ENCODE measurements around the gene PLD1.

Gene PLD1

DNA sequence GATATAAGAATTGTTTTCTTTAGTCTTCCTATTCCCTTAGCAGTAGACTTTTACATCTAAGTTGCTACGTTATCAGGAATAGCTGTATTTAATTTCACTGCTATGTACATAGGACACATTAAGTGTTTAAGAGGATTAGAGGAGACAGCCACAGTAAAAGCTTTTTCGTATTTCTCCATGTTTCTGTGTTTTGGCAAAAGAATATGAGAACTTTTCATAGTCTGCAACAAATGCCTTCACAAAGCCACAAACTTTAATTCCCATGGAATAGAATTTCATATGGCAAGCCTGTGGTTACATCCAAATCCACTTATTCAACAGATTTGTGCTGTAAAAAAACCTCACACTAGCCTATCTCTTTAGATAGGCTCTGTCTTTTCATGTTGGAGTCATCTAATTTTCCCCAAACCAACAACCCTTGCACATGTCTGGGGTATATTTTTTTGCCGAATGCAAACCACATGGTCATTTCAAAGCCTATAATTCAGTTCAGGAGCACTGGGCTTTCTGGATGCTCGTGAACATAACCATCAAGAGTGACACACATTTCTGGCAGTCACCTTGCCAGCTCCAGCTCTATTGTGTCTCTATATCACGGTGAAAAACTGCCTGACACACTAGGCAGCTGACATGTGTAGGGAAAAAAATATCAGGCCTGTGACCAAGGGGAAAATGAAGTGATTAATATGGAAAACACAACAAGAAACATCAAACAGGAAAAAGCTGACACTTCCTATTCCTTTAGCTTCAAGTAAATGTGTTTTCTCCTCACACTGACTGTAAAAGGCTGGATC, 19.2 kb downstream of the PLD1 start (continued):
- TF ChIP-seq ZNF239 (tag by site-specific recombination; IDR thresholded peaks at IDR 0.05) (no peak), ZNF624 (tag by site-specific recombination; IDR thresholded peaks at IDR 0.05) (no peak), ZNF114 (tag by site-specific recombination; IDR thresholded peaks at IDR 0.05) (no peak), ZNF169 (tag by site-specific recombination; IDR thresholded peaks at IDR 0.05) (no peak), BCL11A (tag by site-specific recombination; IDR thresholded peaks at IDR 0.05; ENCODE audit: low read depth) (peak; percentile 65; the same call in 1 of the 2 replicates), ZNF610 (tag by site-specific recombination; IDR thresholded peaks at IDR 0.05; ENCODE audit: borderline replicate concordance) (0 out of 2 replicates have a peak, but pooled peaks have one; percentile 42), ZNF391 (tag by site-specific recombination; IDR thresholded peaks at IDR 0.05; ENCODE audit: borderline replicate concordance, low read depth) (0 out of 2 replicates have a peak, but pooled peaks have one; percentile 17), SCRT2 (tag by site-specific recombination; IDR thresholded peaks at IDR 0.05) (peak; percentile 35), GLI2 (tag by site-specific recombination; IDR thresholded peaks at IDR 0.05; ENCODE audit: borderline replicate concordance, low read depth) (peak; percentile 91; the same call in 1 of the 2 replicates), SP3 (tag by site-specific recombination; IDR thresholded peaks at IDR 0.05) (no peak), ZNF426 (tag by site-specific recombination; IDR thresholded peaks at IDR 0.05) (no peak)
- TF ChIP-seq, protein P1, sequence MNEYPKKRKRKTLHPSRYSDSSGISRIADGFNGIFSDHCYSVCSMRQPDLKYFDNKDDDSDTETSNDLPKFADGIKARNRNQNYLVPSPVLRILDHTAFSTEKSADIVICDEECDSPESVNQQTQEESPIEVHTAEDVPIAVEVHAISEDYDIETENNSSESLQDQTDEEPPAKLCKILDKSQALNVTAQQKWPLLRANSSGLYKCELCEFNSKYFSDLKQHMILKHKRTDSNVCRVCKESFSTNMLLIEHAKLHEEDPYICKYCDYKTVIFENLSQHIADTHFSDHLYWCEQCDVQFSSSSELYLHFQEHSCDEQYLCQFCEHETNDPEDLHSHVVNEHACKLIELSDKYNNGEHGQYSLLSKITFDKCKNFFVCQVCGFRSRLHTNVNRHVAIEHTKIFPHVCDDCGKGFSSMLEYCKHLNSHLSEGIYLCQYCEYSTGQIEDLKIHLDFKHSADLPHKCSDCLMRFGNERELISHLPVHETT (tag by site-specific recombination; IDR thresholded peaks at IDR 0.05), result 0 out of 2 replicates have a peak, but pooled peaks have one; percentile 45
- TF ChIP-seq, protein P2, sequence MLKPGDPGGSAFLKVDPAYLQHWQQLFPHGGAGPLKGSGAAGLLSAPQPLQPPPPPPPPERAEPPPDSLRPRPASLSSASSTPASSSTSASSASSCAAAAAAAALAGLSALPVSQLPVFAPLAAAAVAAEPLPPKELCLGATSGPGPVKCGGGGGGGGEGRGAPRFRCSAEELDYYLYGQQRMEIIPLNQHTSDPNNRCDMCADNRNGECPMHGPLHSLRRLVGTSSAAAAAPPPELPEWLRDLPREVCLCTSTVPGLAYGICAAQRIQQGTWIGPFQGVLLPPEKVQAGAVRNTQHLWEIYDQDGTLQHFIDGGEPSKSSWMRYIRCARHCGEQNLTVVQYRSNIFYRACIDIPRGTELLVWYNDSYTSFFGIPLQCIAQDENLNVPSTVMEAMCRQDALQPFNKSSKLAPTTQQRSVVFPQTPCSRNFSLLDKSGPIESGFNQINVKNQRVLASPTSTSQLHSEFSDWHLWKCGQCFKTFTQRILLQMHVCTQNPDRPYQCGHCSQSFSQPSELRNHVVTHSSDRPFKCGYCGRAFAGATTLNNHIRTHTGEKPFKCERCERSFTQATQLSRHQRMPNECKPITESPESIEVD (tag by site-specific recombination; IDR thresholded peaks at IDR 0.05), result peak; percentile 99
- TF ChIP-seq, protein P3, sequence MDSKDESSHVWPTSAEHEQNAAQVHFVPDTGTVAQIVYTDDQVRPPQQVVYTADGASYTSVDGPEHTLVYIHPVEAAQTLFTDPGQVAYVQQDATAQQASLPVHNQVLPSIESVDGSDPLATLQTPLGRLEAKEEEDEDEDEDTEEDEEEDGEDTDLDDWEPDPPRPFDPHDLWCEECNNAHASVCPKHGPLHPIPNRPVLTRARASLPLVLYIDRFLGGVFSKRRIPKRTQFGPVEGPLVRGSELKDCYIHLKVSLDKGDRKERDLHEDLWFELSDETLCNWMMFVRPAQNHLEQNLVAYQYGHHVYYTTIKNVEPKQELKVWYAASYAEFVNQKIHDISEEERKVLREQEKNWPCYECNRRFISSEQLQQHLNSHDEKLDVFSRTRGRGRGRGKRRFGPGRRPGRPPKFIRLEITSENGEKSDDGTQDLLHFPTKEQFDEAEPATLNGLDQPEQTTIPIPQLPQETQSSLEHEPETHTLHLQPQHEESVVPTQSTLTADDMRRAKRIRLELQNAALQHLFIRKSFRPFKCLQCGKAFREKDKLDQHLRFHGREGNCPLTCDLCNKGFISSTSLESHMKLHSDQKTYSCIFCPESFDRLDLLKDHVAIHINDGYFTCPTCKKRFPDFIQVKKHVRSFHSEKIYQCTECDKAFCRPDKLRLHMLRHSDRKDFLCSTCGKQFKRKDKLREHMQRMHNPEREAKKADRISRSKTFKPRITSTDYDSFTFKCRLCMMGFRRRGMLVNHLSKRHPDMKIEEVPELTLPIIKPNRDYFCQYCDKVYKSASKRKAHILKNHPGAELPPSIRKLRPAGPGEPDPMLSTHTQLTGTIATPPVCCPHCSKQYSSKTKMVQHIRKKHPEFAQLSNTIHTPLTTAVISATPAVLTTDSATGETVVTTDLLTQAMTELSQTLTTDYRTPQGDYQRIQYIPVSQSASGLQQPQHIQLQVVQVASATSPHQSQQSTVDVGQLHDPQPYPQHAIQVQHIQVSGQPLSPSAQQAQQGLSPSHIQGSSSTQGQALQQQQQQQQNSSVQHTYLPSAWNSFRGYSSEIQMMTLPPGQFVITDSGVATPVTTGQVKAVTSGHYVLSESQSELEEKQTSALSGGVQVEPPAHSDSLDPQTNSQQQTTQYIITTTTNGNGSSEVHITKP (tag by site-specific recombination; IDR thresholded peaks at IDR 0.05), result peak; percentile 22; the same call in 1 of the 2 replicates

DNA sequence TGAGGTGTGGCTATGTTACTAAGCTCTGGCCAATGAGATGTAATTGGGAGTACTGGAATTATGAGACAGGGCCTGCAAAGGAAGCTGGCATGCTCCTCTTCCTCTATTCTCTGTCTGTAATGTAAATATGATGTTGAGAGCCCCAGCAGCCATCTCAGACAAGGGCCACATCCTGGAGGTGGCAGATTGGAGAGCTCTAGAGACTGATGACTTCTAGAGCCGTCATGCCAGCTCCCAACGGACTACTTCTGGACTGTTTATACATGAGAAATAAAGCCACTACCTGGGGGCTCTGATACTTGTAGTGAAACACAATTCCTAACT, 19.7 kb downstream of the PLD1 start:
- Histone ChIP-seq H3K4me1 (ENCODE audit: control insufficient read depth, insufficient read depth, low read length) (peaks cover 18% of the 10 kb centered on the region), H3K9me3 (ENCODE audit: control insufficient read depth, insufficient read depth, low read depth, low read length) (no peaks in the 10 kb centered on the region), H3K4me3 (ENCODE audit: low read depth, low read length) (no peak overlapping the region), H3K36me3 (ENCODE audit: control insufficient read depth in 2 of 2, insufficient read depth in 1 of 2, low read length in 2 of 2) (no peaks in the 10 kb centered on the region), H3K27ac (ENCODE audit: extremely low read depth, low read depth, low read length) (peak overlapping the region; percentile 69)
- ChIA-PET POLR2A (interaction anchor here (1.0 kb wide), 1 partner anchor 20 kb away, joined by 3 read pairs; the partner anchor contains the start of gene PLD1), CTCF (interaction anchor here (0.9 to 1.0 kb wide), 2 partner anchors 18 to 144 kb away, joined by 3 to 4 read pairs; no protein-coding TSS in a partner anchor)
- TF ChIP-seq HOXA7 (CRISPR knock-in tag; IDR thresholded peaks at IDR 0.05; ENCODE audit: borderline replicate concordance) (no peak), ZNF132 (tag by site-specific recombination; IDR thresholded peaks at IDR 0.05; ENCODE audit: borderline replicate concordance) (no peak), ZNF785 (tag by site-specific recombination; IDR thresholded peaks at IDR 0.05) (no peak), ZNF366 (tag by site-specific recombination; conservative IDR thresholded peaks at IDR 0.05) (no peak), TRIM28 (IDR thresholded peaks at IDR 0.05; ENCODE audit: borderline replicate concordance, low read length) (0 out of 2 replicates have a peak, but pooled peaks have one; percentile 59), ZSCAN30 (tag by site-specific recombination; IDR thresholded peaks at IDR 0.05) (peak; percentile 35; the same call in 1 of the 2 replicates), TCF7L2 (IDR thresholded peaks at IDR 0.05; ENCODE audit: borderline replicate concordance, low read depth, low read length) (peak; percentile 20; the same call in 1 of the 2 replicates)
- TF ChIP-seq, protein P4, sequence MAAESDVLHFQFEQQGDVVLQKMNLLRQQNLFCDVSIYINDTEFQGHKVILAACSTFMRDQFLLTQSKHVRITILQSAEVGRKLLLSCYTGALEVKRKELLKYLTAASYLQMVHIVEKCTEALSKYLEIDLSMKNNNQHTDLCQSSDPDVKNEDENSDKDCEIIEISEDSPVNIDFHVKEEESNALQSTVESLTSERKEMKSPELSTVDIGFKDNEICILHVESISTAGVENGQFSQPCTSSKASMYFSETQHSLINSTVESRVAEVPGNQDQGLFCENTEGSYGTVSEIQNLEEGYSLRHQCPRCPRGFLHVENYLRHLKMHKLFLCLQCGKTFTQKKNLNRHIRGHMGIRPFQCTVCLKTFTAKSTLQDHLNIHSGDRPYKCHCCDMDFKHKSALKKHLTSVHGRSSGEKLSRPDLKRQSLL (tag by site-specific recombination; IDR thresholded peaks at IDR 0.05), result peak; percentile 95
- TF ChIP-seq, protein P5, sequence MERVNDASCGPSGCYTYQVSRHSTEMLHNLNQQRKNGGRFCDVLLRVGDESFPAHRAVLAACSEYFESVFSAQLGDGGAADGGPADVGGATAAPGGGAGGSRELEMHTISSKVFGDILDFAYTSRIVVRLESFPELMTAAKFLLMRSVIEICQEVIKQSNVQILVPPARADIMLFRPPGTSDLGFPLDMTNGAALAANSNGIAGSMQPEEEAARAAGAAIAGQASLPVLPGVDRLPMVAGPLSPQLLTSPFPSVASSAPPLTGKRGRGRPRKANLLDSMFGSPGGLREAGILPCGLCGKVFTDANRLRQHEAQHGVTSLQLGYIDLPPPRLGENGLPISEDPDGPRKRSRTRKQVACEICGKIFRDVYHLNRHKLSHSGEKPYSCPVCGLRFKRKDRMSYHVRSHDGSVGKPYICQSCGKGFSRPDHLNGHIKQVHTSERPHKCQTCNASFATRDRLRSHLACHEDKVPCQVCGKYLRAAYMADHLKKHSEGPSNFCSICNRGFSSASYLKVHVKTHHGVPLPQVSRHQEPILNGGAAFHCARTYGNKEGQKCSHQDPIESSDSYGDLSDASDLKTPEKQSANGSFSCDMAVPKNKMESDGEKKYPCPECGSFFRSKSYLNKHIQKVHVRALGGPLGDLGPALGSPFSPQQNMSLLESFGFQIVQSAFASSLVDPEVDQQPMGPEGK (tag by site-specific recombination; IDR thresholded peaks at IDR 0.05), result peak; percentile 26; the same call in 1 of the 2 replicates

Data from HEK293 (cell line).